T-helper 17 cell (primary cell): ENCODE results near the gene TECTA. TPM values are rescaled to one million over a fixed set of nuclear protein-coding genes. Genes with fewer than 3 reads are reported as not detected.

Source experiments
- ATAC-seq: fragments of 150-1000 bp; cut with Tn5 transposase; 2 replicates; pipeline ENCODE4 v1.10.0; 2021; ENCODE audit warnings: mild to moderate bottlenecking, moderate library complexity
- DNase-seq, 3 donors: peaks; one replicate each; pipeline versions ENCODE4 v3.0.0 to v3.0.0-alpha.2; 2020 to 2021
- H3K9me3 ChIP-seq: one replicate; pipeline ENCODE4 v1.7.0; 2013; ENCODE audit warnings: low read length, mild to moderate bottlenecking; ENCODE audit not compliant: control insufficient read depth, poor library complexity, severe bottlenecking
- H3K27ac Mint-ChIP-seq: one replicate; pipeline ENCODE4 v1.8.0; 2022; ENCODE audit warnings: mild to moderate bottlenecking, moderate library complexity, mixed read lengths
- H3K27me3 Mint-ChIP-seq: one replicate; pipeline ENCODE4 v1.8.0; 2022; ENCODE audit warnings: mixed read lengths
- H3K36me3 Mint-ChIP-seq: one replicate; pipeline ENCODE4 v1.8.0; 2022; ENCODE audit warnings: low read depth, mixed read lengths
- H3K4me1 Mint-ChIP-seq: one replicate; pipeline ENCODE4 v1.8.0; 2022; ENCODE audit warnings: mild to moderate bottlenecking, mixed read lengths
- H3K4me3 Mint-ChIP-seq: one replicate; pipeline ENCODE4 v1.8.0; 2022; ENCODE audit warnings: mild to moderate bottlenecking, moderate library complexity, mixed read lengths
- total RNA-seq, 4 donors: library from RNA in 2 of 4; stranded (reverse) in 2 of 4; gene quantifications; one replicate each; pipeline ENCODE4 v1.2.3 and lab custom pipeline; 2022 to 2026

The TECTA gene
- total RNA-seq, 2 donors from 2014 or later, result 0.25 to 0.57 TPM

DNA sequence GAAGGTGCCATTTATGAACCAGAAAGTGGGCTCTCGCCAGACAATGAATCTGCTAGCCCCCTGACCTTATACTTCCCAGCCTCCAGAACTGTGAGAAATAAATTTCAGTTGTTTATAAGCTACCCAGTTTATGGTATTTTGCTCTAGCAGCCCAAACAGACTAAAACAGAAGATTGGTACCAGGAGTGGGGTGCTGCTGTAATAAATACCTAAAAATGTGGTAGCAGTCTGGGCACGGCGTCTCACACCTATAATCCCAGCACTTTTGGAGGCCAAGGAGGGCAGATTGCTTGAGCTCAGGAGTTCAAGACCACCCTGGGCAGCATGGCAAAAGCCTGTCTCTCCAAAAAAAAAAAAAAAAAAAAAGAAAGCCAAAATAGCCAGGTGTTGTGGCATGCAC is 21.3 kb downstream of the TECTA start:
- ATAC-seq, result no peak
- no peaks in the 10 kb centered on the region for H3K9me3 ChIP-seq
- Mint-ChIP-seq H3K4me1 (no peaks in the 10 kb centered on the region), H3K27me3 (no peaks in the 10 kb centered on the region), H3K4me3 (no peak overlapping the region), H3K27ac (no peak overlapping the region), H3K36me3 (no peaks in the 10 kb centered on the region)
- DNase-seq, result no peak

GRCh38 chr11:121123496-121124069 is 22.5 kb downstream of the TECTA start:
- Mint-ChIP-seq H3K27me3 (peaks cover 3% of the 10 kb centered on the region), H3K4me1 (no peaks in the 10 kb centered on the region), H3K27ac (no peak overlapping the region), H3K36me3 (no peaks in the 10 kb centered on the region), H3K4me3 (no peak overlapping the region)
- H3K9me3 ChIP-seq, result no peaks in the 10 kb centered on the region
- no peak for DNase-seq
- ATAC-seq, result no peak

DNA sequence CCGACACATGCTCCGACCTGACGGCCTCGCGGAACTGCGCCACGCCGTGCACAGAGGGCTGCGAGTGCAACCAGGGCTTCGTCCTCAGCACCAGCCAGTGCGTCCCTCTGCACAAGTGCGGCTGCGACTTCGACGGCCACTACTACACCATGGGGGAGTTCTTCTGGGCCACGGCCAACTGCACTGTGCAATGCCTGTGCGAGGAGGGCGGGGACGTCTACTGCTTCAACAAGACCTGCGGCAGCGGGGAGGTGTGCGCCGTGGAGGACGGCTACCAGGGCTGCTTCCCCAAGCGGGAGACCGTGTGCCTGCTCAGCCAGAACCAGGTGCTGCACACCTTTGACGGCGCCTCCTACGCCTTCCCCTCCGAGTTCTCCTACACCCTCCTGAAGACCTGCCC is 26.8 kb downstream of the TECTA start:
- DNase-seq (no peak), ATAC-seq (no peak)
- Mint-ChIP-seq H3K27ac (no peak overlapping the region), H3K4me1 (no peaks in the 10 kb centered on the region), H3K27me3 (peaks cover 8% of the 10 kb centered on the region), H3K36me3 (no peaks in the 10 kb centered on the region), H3K4me3 (no peak overlapping the region)
- H3K9me3 ChIP-seq, result no peaks in the 10 kb centered on the region

GRCh38 chr11:121129362-121130340 is 28.6 kb downstream of the TECTA start:
- Mint-ChIP-seq H3K27me3 (peaks cover 8% of the 10 kb centered on the region), H3K36me3 (no peaks in the 10 kb centered on the region), H3K27ac (no peak overlapping the region), H3K4me1 (no peaks in the 10 kb centered on the region), H3K4me3 (no peak overlapping the region)
- H3K9me3 ChIP-seq, result no peaks in the 10 kb centered on the region
- no peak for DNase-seq
- no peak for ATAC-seq

DNA sequence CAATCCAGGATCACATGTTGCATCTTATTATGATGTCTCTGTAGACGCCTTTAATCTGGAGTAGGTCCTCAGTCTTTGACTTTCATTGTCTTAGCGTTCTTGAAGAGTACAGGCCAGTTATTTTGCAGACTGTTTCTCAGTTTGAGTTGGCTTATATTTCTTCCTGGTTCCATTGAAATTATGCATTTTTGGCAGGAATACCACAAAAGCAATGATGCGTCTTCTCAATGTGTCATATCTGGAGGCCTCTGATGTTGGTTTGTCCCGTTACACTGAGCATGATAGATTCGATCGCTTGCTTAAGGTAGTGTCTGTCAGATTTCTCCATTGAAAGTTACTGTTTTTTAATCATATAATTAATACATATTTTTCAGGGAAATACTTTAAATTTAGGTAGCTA is 30.6 kb downstream of the TECTA start:
- H3K4me3 Mint-ChIP-seq, result no peak overlapping the region
- ATAC-seq (no peak), DNase-seq (no peak)
- no peaks in the 10 kb centered on the region for H3K4me1 Mint-ChIP-seq
- no peaks in the 10 kb centered on the region for H3K9me3 ChIP-seq
- no peaks in the 10 kb centered on the region for H3K36me3 Mint-ChIP-seq
- H3K27ac Mint-ChIP-seq, result no peak overlapping the region
- H3K27me3 Mint-ChIP-seq, result peaks cover 23% of the 10 kb centered on the region

DNA sequence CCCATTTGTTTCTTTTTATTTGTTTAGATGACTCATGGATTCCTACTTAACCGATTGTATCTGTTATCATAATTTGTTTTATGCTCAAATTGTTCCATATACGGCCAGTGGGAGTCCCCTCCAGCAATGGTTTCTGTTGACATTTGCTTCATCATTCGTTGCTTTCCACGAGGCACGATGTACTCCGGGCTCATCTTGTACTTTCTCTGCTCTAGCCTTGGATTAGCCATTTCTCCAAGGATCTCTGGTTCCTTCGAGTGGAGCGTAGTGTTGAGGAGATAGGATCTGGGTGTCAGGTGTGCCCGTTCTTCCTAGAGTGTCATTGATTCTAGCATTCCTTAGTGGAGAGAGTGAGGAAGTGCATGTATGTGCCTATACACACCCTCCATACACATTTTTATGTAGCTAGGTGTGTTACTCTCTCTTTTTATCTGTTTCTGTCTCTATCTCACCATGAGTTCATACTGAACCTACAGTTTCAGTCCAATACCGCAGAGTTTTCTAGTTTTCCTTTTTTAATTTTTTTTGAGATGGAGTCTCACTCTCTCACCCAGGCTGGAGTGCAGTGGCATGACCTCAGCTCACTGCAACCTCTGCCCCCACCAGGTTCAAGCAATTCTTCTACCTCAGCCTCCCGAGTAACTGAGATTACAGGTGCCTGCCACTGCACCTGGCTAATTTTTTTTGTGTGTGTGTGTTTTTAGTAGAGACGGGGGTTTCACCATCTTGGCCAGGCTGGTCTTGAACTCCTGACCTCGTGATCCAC is 31.4 kb downstream of the TECTA start:
- no peak for ATAC-seq
- H3K4me1 Mint-ChIP-seq, result no peaks in the 10 kb centered on the region
- no peak overlapping the region for H3K27ac Mint-ChIP-seq
- H3K27me3 Mint-ChIP-seq, result peaks cover 23% of the 10 kb centered on the region
- H3K4me3 Mint-ChIP-seq, result no peak overlapping the region
- H3K9me3 ChIP-seq, result no peaks in the 10 kb centered on the region
- H3K36me3 Mint-ChIP-seq, result no peaks in the 10 kb centered on the region
- DNase-seq, result no peak

DNA sequence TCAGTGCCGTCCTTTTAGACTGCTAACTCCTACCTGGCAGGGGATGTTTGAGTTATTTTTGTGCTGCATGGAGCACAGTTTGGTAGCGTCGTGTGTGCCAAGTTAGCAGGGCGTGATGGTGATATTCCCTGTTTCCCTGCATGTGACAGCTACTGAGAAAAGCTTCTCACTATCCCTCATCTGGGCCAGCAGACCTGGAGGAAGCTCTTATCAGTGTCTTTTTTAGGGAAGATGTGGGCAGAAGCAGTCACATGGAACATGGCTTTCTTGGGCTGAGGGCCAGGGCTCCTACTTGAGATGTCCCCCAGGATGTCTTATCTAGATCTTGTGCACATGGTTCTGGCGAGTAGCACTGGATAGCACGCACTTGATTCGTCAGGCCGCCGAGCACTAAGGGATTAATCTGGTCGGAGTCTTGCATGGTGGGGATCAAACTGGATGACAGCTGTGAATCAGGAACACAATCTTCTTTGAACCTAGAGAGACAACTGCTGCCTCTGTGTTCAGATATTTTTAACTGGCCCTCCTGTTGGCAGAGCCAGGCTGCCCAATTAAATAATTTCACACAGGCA is 33.8 kb downstream of the TECTA start:
- DNase-seq, result no peak
- Mint-ChIP-seq H3K27me3 (peaks cover 22% of the 10 kb centered on the region), H3K36me3 (peaks cover 1% of the 10 kb centered on the region), H3K27ac (no peak overlapping the region), H3K4me1 (no peaks in the 10 kb centered on the region), H3K4me3 (no peak overlapping the region)
- no peaks in the 10 kb centered on the region for H3K9me3 ChIP-seq
- ATAC-seq, result no peak

DNA sequence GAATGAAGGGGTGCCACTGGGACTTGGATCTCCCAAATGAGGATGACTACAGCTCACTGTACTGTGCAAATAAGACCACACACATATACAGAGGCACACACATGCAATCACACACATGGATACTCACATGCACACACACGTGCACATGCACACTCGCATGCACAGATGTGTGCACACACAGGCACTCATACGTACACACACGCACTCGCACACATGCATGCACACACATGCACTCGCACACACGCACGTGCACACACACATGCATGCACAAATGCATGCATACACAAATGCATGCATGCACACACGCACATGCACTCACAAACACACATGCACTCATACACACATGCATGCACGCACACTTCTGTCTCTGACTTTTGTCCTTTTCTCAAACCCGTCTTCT is 36.0 kb downstream of the TECTA start:
- H3K27ac Mint-ChIP-seq, result no peak overlapping the region
- H3K9me3 ChIP-seq, result no peaks in the 10 kb centered on the region
- peaks cover 37% of the 10 kb centered on the region for H3K27me3 Mint-ChIP-seq
- DNase-seq, result no peak
- ATAC-seq, result no peak
- H3K4me1 Mint-ChIP-seq, result peaks cover 2% of the 10 kb centered on the region
- peaks cover 7% of the 10 kb centered on the region for H3K36me3 Mint-ChIP-seq
- no peak overlapping the region for H3K4me3 Mint-ChIP-seq

DNA sequence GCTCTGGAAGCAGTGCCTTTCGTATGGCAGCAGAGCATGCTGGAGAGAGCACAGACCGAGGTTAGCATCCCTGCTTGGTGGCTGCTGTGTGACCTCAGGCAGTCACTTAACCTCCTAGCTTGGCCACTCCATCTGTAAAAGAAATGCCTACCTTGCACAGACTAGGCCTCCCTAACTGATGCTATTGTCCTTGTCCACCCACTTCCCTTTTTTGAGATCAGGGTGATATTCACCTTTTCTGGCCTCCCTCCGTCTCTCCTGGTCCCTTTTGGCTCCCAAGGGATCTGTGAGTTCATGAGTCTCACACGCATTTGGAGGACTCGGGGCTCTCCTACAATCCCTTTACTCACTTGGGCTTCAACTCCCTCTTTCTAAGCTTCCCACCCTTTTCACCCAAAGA is 37.2 kb downstream of the TECTA start:
- no peaks in the 10 kb centered on the region for H3K9me3 ChIP-seq

DNA sequence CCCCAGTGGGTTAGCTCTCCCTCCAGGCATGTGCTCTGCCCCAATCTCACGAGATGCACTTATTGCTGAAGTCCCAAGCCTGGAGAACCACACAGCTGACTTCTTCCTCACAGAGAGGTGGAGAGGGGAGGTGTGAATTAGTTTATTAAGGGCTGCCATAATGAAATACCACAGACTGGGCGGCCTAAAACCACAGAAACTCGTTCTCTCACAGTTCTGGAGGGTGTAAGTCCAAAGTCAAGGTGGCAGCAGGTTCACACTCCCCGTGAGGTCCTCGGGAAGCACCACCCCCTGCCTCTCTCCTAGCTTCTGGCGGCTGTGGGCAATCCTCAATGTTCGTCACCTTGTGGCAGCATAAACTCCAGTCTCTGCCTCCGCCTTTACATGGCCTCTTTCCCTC is 39.3 kb downstream of the TECTA start:
- Mint-ChIP-seq H3K36me3 (peaks cover 7% of the 10 kb centered on the region), H3K27me3 (peaks cover 43% of the 10 kb centered on the region), H3K4me3 (no peak overlapping the region), H3K4me1 (peaks cover 2% of the 10 kb centered on the region), H3K27ac (no peak overlapping the region)
- DNase-seq, result no peak
- H3K9me3 ChIP-seq, result no peaks in the 10 kb centered on the region
- ATAC-seq, result no peak

More for the DNA sequence above, 37.2 kb downstream of the TECTA start:
- Mint-ChIP-seq H3K36me3 (peaks cover 7% of the 10 kb centered on the region), H3K4me3 (no peak overlapping the region), H3K27me3 (peaks cover 43% of the 10 kb centered on the region), H3K4me1 (peaks cover 2% of the 10 kb centered on the region), H3K27ac (no peak overlapping the region)
- no peak for ATAC-seq
- no peak for DNase-seq

DNA sequence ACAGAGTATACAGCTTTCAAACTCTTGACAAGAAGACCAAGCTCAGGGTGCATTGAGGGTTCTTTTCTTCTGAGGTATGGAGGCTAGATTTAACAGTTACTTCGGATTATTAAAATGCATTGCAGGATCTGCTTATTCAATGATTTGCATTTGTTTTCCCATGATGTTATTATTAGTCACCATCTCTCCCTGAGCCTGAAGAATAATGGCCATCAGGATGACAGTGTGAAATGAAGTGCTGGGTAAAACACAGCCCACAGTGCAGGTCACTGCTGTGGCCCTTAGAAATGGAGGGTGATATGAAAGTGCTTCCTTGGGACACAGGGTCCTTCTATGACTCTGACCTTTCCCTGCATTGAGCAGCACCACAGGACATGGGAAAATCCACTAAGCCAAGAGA is 40.0 kb downstream of the TECTA start:
- Mint-ChIP-seq H3K36me3 (peaks cover 7% of the 10 kb centered on the region), H3K27ac (no peak overlapping the region)

DNA sequence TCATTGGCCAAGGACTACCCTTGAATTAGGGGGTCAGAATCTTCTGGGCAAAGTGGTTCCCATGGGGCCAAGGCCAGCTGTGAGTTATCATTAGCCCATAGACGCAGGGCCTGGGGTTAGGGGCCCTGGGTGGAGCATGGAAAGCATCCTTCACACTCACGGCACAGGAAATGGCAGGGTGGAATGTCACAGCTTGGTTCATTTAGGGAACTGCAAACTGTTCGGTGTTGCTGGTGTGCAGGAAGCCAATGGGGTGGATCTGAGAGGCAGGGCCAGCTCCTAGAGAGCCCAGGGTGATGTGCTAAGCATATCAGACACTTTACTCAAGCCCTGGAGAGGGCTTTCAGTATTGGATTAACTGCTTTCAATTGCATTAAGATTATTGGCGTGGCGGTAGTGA is 42.9 kb downstream of the TECTA start:
- H3K4me3 Mint-ChIP-seq, result no peak overlapping the region
- no peaks in the 10 kb centered on the region for H3K9me3 ChIP-seq
- H3K27me3 Mint-ChIP-seq, result peaks cover 31% of the 10 kb centered on the region
- peaks cover 2% of the 10 kb centered on the region for H3K4me1 Mint-ChIP-seq
- no peak overlapping the region for H3K27ac Mint-ChIP-seq
- no peak for DNase-seq
- no peak for ATAC-seq
- H3K36me3 Mint-ChIP-seq, result peaks cover 7% of the 10 kb centered on the region

More for the DNA sequence above, 40.0 kb downstream of the TECTA start:
- ATAC-seq, result no peak
- no peaks in the 10 kb centered on the region for H3K9me3 ChIP-seq
- DNase-seq, result no peak
- peaks cover 36% of the 10 kb centered on the region for H3K27me3 Mint-ChIP-seq
- peaks cover 2% of the 10 kb centered on the region for H3K4me1 Mint-ChIP-seq
- no peak overlapping the region for H3K4me3 Mint-ChIP-seq

DNA sequence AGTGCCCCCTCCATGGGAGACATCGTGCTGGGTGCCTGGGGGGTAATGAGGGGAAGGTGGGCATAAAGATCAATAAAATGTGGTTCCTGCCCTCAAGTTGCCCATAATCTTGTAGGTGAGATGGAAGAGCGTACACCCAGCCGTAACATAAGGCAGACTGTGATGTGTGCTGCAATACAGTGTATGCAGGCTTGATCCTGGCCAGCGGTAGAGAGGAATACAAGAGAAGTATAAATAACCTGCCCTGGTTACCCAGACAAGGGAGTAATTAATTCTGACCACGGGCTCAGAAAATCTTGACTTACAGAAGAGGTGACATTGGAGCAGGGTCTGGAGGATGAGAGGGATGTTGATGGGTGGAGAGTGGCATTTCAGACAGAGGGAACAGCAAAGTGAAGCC is 43.7 kb downstream of the TECTA start:
- H3K4me3 Mint-ChIP-seq, result no peak overlapping the region
- DNase-seq, result no peak
- peaks cover 2% of the 10 kb centered on the region for H3K4me1 Mint-ChIP-seq
- peaks cover 29% of the 10 kb centered on the region for H3K27me3 Mint-ChIP-seq
- no peak for ATAC-seq
- no peak overlapping the region for H3K27ac Mint-ChIP-seq
- no peaks in the 10 kb centered on the region for H3K9me3 ChIP-seq
- peaks cover 7% of the 10 kb centered on the region for H3K36me3 Mint-ChIP-seq
